GM12891 (cell line): ENCODE data around the gene OSGIN1. TPM values are rescaled to one million over a fixed set of nuclear protein-coding genes. Genes with fewer than 3 reads are reported as not detected.

ENCODE experiments used
- DNase-seq: peaks from one replicate; pipeline ENCODE4 v3.0.0; 2011; ENCODE audit warnings: low spot score; ENCODE audit not compliant: insufficient read length
- FAIRE-seq: peaks from 2 replicates; lab custom pipeline; 2011; peaks lifted over from hg19 to GRCh38; lab: Jason Lieb, UNC
- PAX5 ChIP-seq: IDR thresholded peaks from 2 replicates; pipeline ENCODE4 v1.6.1; 2011; ENCODE audit warnings: low read length, moderate library complexity, mild to moderate bottlenecking; ENCODE audit not compliant: insufficient read depth, severe bottlenecking
- POLR2A ChIP-seq: IDR thresholded peaks from 2 replicates; pipeline ENCODE4 v1.6.1; 2011; ENCODE audit warnings: low read depth, low read length, control low read depth
- POLR2AphosphoS5 ChIP-seq: IDR thresholded peaks from 2 replicates; pipeline ENCODE4 v1.6.1; 2011; ENCODE audit warnings: low read depth, low read length, control low read depth
- POU2F2 ChIP-seq: IDR thresholded peaks from 2 replicates; pipeline ENCODE4 v1.6.1; 2011; ENCODE audit warnings: low read depth, mild to moderate bottlenecking, control low read depth, low read length, moderate library complexity
- SPI1 ChIP-seq: IDR thresholded peaks from 2 replicates; pipeline ENCODE4 v1.6.1; 2011; ENCODE audit warnings: low read depth, low read length, control low read depth
- TAF1 ChIP-seq: IDR thresholded peaks from 2 replicates; pipeline ENCODE4 v1.6.1; 2011; ENCODE audit warnings: low read depth, low read length, control low read depth
- polyA plus RNA-seq: library from polyadenylated mRNA; unstranded; fragments of >200 nt; gene quantifications from one replicate; pipeline ENCODE4 v1.2.1, GENCODE V29; 2012; ENCODE audit warnings: low read depth, missing spikeins, inconsistent platforms; ENCODE audit not compliant: missing spikeins

Gene OSGIN1, protein sequence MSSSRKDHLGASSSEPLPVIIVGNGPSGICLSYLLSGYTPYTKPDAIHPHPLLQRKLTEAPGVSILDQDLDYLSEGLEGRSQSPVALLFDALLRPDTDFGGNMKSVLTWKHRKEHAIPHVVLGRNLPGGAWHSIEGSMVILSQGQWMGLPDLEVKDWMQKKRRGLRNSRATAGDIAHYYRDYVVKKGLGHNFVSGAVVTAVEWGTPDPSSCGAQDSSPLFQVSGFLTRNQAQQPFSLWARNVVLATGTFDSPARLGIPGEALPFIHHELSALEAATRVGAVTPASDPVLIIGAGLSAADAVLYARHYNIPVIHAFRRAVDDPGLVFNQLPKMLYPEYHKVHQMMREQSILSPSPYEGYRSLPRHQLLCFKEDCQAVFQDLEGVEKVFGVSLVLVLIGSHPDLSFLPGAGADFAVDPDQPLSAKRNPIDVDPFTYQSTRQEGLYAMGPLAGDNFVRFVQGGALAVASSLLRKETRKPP
- polyA plus RNA-seq: 0.23 TPM

GRCh38 chr16:83952940-83953795 is at the start of gene OSGIN1:
OSGIN1 (plus strand) TSS chr16:83953240; CDS start chr16:83957672, 4,432 bp downstream.
- DNase-seq: peak; percentile 76
- TF ChIP-seq POU2F2 (no peak), PAX5 (peak; percentile 29)
- peak; percentile 13 for FAIRE-seq

GRCh38 chr16:83903751-83904150 is 49.3 kb upstream of the OSGIN1 start:
- TF ChIP-seq PAX5: no peak
- no peak for TF ChIP-seq POLR2AphosphoS5
- no peak for TF ChIP-seq TAF1
- no peak for TF ChIP-seq POU2F2
- no peak for TF ChIP-seq POLR2A
- no peak for TF ChIP-seq SPI1
- FAIRE-seq (no peak), DNase-seq (no peak)

DNA sequence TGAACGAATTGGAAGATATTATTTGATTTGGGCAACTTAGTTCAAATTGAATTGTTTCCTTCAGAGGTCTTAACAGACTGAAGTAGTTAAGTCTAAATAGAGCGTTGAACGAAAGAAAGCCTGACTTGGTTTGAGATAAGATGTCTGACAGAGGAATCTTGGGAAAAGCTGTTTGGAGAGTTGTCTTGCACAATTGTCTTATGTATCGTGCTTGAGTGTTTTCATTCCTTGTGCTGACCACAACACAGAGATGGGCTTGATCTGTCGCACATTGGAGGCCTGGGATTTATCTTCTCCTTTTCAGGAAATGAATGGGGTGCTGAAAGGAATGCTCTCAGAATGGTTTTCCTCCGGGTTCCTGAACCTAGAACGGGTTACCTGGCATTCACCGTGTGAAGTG is 46.4 kb upstream of the OSGIN1 start:
- FAIRE-seq: no peak
- TF ChIP-seq POLR2AphosphoS5 (no peak), POLR2A (no peak), TAF1 (no peak), POU2F2 (no peak), SPI1 (no peak), PAX5 (no peak)
- DNase-seq: no peak

DNA sequence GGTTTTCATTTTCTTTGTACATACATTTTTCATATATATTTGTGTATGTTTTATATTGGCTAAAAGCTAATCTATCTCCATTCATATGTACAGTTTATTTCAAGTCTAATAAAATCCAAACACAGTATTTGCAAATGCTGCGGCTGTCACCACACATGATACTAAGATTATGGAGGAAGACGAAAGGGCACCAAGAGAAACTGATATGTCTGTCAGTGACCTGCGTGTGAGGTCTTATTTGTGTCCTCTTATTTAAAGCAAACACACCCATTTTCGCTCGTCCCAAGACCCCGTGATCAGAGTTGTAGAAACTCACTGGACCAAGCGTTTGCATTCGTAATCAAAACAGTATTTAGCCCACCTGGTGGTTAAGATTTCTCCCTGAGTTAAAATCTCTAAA is 45.9 kb upstream of the OSGIN1 start:
- TF ChIP-seq POLR2A: no peak
- TF ChIP-seq SPI1: no peak
- TF ChIP-seq TAF1: no peak
- TF ChIP-seq POU2F2: no peak
- TF ChIP-seq POLR2AphosphoS5: no peak
- no peak for TF ChIP-seq PAX5
- DNase-seq (no peak), FAIRE-seq (no peak)

GRCh38 chr16:83907631-83908250 is 45.3 kb upstream of the OSGIN1 start:
- no peak for DNase-seq
- no peak for FAIRE-seq
- TF ChIP-seq POLR2A (no peak), TAF1 (no peak), SPI1 (no peak), POU2F2 (no peak), PAX5 (no peak), POLR2AphosphoS5 (no peak)

DNA sequence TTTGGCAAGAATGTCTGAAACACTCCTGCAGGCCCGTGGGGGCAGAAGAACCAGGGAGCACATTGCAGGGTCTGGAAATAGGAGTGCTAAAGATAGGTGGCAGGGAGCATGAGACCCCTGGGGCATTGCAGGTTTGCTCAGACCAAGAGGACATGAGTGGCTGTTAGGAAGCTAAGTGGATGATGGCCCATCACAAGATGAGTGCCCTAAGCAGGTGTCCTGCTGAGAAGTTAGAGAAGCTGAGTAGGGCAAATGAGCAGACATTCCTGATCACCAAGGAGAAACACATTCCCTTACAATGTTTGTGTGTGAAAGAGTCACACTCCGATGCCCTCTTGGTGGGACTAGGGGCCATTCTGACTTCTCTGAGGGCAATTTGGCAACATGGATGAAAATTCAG is 44.2 kb upstream of the OSGIN1 start:
- FAIRE-seq (no peak), DNase-seq (no peak)

DNA sequence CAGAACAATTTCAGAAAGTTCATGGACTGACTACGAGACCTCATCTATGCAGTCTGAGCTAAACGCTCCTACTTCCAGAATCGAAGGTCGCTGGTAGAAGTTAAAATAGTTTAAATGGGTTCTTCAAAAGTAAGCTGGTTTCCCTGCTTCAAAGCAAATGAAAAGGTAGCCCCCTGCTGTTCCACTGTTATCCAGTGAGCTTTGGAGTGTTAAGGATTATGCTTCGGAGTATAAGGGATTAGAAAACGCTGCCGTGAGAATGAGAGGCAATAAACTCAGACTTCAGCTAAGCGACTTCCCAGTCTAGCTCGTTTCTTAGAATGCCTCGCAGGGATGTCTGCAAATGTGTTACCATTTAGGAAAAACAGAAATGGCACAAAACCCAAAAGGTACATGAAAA is 41.8 kb upstream of the OSGIN1 start:
- FAIRE-seq (no peak), DNase-seq (no peak)
- no peak for TF ChIP-seq SPI1
- no peak for TF ChIP-seq POLR2AphosphoS5
- TF ChIP-seq PAX5: no peak
- TF ChIP-seq TAF1: no peak
- TF ChIP-seq POU2F2: no peak
- no peak for TF ChIP-seq POLR2A

More for the DNA sequence above, 44.2 kb upstream of the OSGIN1 start:
- TF ChIP-seq POLR2A (no peak), SPI1 (no peak), POU2F2 (no peak), PAX5 (no peak), POLR2AphosphoS5 (no peak), TAF1 (no peak)

- DNase-seq: no peak
- no peak for FAIRE-seq
- TF ChIP-seq TAF1 (no peak), PAX5 (no peak), SPI1 (no peak), POU2F2 (no peak), POLR2A (no peak), POLR2AphosphoS5 (no peak)
Measured at GRCh38 chr16:83912519-83913244, 40.4 kb upstream of the OSGIN1 start.

DNA sequence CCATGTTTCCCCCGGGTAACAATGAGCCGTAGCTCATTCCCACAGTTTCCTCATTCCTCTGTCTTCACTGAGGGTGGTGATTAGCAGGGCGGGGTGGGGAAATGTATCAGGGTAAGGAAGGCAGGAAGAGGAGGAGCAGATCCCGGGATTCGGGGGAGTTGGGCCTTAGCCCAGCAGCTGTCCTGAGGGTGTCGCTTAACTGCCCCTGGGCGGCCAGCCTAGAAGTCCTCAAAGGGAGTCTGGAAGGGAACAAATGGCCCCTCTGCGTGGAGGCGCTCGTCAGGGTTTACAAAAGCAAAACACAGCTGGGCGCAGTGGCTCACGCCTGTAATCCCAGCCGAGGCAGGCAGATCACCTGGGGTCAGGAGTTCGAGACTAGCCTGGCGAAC is 39.8 kb upstream of the OSGIN1 start:
- FAIRE-seq: no peak
- TF ChIP-seq POLR2AphosphoS5 (no peak), PAX5 (no peak), TAF1 (no peak), POU2F2 (no peak), SPI1 (no peak), POLR2A (no peak)
- DNase-seq: no peak
